Pons (tissue), 1 donor: ENCODE measurements around the gene SFTPB.
"Not testable (repeated sequence)": the region's sequence is repeated elsewhere in the genome, so short reads cannot be mapped to it uniquely, and the experiment has no call there.

Experiments used
- DNase-seq: peaks from one replicate; pipeline ENCODE4 v3.0.0-alpha.2; 2016; ENCODE audit warnings: low spot score

Gene SFTPB

DNA sequence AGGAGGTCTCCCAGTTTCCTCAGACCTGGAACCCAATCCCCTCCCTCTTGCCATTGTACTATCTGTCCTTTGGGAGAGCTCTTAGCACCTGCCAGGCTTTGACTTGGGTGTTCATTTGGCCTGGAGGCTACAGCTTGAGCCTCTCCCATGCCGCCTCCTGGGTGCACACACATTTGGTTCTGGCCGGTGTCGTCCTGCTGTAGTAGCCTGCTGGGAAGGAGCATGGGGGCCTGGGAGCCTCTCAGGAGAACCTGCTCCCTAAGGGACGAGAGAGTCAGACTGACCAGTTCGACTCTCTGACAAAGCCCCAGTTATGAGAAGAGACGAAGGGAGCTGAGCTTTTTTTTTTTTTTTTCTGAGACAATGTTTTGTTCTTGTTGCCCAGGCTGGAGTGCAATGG is 7.4 kb upstream of the SFTPB start:
- no peak for DNase-seq

DNA sequence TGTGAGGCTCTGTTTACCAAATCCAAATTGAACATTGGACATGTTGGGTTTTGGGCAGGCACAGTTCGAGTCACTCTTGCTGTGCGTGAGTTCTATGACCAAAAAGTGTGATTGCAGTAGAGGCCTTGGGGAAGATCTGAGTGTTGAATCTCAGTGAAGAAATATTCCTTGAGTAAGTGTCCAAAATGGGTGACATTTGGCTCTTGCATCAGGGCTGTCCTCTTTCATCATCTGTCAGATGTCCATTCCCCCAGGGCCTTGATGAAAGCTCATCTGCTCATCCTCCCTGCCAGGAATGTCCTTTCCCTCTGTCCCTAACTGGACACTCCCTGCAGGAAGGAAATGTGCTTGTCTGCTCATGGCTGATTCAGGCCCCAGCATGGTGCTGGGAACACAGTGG is 6.4 kb upstream of the SFTPB start:
- no peak for DNase-seq

DNA sequence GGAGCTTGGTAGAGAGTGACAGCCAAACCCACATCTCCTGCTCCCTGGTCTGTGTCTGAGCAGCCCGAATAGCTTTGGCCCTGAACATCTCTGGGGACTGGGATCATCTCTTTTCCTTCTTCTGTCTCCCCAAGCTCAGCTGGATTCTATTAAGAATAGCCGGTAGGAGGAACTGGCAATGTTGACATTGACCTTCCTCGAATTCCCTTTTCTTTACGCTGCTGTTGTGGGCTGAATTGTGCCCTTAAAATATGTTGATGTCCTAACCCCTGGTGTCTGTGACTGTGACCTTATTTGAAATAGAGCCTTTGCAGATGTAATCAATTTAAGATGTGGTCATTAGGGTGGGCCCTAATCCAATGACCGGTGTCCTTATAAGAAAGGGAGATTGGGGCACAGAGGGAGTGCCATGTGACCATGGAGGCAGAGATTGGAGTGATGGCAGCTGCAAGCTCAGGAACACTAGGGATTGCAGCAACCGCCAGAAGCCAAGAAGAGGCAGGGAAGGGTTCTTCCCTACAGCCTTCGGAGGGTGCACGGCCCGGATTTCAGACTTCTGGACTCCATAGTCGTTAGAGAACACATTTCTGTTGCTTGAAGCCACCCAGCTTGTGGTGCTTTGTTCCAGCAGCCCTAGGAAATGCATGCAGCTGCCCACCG is 5.8 kb upstream of the SFTPB start:
- no peak for DNase-seq

DNA sequence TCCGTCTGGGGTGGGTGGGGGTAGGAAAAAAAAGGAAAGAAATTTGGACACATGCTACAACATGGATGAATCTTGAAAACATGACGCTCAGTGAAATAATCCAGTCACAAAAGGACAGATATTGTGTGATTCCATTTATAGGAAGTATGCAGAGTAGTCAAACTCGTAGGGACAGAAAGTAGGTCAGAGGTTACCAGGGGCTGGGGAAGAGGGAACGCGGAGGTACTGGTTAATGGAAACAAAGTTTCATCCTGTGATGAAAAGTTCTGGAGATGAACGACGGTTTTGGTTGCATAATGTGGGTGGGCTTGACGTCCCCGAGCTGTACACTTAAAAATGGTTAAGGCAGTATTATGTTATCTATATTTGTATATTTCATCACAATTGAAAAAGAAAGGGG is 4.5 kb upstream of the SFTPB start:
- no peak for DNase-seq

DNA sequence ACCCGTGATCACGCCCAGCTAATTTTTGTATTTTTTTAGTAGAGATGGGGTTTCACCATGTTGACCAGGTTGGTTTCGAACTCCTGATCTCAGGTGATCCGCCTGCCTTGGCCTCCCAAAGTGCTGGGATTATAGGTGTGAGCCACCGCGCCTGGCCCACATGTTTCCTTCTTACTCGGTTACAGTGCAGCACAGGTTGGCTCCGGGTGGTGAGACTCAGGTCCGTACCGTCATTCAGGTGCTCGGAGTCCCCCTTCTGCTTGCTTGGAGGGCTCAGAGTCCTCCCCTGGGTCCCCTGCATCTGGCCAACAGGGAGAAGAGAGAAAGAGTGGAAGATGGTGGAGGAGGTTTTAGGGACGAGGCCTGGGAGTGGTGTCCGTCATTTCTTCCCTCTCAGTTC is 2.4 kb upstream of the SFTPB start:
- DNase-seq: not testable (repeated sequence)

DNA sequence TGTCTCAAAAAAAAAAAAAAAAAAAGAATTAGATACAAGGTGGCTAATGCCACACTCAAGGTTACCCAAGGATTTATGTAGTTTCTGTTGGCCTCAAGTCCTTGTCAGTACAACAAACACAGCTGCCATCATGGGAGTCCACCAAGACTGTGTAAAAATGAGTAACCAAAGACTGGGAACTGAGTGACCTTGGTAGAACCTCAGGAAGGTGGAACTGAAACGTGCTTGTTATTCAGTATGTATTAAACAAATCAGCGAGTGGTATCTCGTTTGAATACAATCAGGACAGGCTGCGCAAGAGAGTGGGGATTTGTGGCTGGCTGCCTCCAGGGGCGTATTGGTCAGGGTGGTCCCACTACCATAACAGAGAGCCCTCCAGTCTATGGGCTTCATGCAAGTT is 1.6 kb upstream of the SFTPB start:
- DNase-seq: no peak

DNA sequence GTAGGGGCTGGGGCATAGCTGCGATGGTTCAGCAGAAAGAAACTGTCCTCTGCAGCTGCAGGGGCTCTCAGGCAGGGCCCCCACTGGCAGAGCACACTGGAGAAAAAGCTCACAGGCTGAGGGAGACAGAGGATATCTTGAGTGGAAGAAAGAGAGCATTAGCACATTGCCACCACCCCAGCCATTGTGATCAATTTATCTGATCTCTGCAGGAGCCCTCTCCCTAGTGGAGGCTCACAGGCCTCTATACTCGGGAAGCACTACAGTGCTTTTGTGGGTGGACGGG is 801 bp upstream of the SFTPB start:
- no peak for DNase-seq

DNA sequence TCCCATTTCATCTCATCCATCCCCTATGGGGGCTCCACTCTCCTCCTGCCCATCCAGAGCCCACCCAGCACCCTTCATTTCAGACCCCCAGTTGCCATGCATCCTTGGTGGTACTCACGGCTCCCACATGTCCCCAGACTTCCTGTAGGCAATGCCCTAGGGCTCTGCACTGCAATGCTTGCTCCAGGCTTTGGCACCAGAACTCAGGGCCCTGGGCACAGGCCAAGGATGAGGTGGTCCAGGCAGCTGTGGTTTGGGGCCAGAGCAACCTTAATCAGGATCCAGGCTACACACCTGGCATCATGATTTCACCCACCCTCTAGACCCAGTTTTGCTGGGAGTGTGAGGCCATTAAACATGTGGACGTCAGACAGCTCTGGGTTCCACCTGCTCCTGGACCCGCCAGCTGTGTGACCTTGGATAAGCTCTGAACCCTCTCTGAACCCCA is 414 bp downstream of the SFTPB start:
- no peak for DNase-seq

DNA sequence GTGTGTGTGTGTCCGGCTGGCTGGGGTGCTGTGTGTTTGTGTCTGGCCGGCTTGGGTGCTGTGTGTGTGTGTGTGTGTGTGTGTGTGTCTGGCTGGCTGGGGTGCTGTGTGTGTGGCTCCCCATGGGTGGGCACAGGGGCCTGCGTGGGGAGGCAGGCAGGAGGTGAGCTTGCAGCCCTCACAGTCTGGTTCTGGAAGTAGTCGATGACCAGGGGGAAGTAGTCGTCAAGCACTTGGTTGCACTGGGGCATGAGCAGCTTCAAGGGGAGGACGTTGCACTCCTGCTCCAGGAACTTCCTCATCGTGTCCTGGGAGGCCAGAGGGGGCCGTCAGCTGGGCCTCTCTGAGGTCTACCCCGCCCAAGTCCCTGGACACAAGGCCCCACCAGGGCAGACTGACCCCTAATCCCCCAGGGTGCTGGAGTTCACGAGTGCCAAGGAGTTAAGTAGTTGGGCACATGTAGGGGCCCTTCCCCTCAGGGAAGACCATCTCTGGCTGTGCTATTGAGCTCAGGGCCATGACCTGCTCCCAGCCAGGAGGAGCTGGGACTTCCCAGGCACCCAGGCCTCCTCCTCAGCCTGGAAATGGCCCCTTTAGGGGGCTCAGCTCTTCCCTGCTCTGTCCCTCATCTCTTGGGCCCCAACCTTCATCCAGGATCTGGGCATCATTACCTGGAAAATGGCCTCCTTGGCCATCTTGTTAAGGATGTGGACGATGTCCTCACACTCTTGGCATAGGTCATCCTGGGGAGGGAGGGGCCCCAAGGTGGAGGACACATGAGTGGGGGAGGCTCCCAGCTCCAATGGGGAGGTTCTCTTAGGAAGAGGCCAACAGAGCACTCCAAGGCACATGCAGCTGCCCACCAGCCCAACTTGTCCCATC is 1.3 kb downstream of the SFTPB start:
- DNase-seq: peak; percentile 66

DNA sequence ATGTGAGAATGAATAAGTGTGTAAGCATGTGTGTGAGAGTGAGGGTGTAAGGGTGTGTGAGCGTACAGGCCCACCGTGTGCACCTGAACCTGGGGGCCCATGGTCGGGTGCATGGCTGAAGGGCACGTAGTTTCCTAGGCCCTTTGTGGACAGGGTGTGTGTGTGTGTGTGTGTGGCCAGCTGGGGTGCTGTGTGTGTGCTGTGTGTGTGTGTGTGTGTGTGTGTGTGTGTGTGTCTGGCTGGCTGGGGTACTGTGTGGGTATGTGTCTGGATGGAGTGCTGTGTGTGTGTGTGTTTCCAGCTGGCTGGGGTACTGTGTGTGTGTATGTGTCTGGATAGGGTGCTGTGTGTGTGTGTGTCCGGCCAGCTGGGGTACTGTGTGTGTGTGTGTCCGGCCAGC is 2.0 kb downstream of the SFTPB start:
- DNase-seq: no peak

DNA sequence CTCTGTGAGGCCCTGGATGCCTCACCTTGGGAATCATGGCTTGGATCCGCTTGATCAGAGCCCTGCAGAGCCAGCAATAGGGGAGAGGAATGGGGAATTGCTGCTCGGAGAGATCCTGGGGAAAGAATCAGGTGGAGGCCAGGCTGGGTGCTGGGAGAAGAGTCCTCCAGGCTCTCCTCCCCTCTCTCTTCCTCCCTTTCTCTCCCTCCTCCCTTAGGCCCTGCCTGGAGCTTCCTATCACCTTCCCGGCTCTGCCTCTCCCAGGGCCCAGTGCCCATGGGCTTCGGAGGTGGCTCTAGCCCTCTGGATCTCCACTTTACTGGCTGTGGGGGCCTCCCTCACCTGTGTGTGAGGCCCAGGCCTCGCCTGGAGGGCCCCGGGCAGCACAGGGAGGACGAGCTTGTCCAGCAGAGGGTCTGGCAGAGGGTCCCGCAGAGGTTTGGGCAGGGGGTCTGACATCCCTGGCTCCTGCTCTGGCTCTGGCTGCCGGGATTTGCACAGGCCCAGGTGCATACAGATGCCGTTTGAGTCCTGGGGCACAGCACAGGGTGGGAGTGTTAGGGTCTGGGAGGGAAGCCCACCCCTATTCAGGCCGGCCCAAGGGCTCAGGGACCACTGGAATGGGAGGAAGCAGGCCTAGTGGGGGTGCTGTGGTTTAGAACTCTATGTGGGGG is 2.6 kb downstream of the SFTPB start:
- DNase-seq: no peak

DNA sequence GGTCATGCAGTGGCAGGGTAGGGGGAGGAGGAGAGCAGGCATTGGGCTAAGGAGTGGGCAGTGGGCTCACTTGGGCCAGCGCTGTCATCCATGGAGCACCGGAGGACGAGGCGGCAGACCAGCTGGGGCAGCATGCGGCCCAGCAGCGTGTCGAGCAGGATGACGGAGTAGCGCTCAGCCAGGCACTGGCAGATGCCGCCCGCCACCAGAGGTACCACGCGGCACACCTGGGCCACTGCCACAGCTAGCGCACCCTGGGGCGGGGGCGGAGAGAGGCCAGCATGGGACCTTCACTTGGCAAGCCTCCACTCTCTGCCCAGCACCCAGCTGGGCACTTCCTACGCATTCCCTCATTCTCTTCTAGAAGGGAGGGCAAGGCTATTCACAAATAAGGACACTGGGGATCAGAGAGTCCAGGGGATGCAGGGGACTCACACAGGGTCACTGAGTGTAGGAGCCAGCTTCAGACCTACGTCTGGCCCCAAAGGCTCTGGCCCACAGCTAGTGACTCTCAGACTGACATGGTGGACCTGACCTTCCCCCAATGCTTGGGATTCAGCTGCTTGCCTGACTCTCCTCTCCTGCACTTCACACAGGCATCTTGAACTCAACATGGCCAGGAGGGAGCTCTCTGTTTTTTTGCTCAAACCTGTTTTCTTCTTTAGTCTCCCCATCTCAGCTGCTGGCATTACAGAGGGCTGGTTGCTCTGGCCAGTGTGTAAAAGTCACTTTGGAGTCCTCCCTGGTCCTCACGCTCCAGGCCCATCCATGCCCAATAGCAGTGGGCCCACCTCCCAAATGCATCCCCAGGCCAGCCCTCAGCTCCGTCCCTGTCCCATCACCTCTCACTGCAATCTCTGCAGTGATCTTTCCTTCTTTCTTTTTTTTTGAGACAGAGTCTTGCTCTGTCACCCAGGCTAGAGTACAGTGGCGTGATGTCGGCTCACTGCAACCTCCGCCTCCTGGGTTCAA is 4.1 kb downstream of the SFTPB start:
- no peak for DNase-seq

DNA sequence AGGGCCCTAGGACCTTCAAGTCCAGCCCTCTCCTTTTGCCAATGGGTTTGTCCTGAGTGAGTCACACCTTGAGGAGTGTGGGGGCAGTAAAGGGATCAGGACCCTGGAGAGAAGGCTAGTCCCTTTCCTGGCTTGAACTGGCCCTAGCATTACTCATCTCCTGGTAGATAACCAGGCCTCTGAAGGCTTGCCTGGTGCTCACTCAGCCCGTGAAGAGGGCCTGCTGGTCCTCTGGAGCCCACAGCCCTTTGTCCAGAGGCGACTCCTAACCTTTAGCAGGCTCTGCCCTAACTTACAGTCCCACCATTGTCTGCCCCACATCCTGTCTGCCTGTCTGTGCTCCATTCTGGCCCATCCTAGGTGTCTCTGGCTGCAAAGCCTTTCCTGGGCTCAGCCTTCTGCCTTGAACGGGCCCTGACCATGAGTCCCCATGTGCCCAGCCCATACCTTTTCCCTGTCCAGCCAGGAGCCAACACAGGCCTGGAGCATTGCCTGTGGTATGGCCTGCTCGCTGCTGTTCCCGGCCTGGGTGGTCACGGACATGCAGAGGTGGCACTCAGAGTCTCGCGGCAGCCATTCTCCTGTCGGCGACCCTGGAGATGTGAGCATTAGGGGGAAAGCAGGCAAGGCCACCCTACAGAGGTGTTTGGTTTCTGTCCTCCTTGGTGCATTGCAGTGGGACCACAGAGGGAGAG is 5.0 kb downstream of the SFTPB start:
- no peak for DNase-seq

DNA sequence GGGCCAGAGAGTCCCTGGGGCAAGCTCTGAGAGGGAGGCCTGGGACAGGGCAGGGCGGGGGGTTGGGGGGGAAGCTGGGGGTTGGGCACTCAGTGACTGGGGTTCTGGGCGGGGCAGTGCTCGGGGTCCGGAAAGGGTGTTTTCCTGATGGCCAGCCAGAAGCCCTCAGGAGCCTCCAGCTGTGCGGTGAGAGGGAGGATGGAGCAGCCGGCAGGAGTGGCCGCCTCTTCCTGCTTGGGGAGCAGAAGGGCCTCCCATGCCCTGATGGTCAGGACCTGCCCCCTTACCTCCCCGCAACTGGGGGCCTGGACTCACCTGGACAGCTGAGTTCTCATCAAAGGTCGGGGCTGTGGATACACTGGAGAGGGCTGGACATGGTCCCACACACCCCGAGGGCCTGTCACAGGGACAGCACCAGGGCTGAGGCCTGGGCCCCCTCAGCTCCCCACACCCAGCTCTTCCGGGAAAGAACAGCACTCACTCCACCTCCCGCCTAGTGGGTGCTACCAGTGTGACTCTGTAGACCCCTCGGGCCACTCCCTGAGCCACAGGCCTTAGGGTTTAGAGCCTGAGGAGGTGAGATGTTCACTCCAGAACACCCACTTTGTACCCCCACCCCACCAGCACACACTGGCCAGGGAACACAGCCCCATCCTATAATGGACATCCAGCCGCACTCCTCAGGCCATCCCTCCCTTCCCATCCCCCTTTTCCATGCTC is 6.7 kb downstream of the SFTPB start:
- DNase-seq: no peak

DNA sequence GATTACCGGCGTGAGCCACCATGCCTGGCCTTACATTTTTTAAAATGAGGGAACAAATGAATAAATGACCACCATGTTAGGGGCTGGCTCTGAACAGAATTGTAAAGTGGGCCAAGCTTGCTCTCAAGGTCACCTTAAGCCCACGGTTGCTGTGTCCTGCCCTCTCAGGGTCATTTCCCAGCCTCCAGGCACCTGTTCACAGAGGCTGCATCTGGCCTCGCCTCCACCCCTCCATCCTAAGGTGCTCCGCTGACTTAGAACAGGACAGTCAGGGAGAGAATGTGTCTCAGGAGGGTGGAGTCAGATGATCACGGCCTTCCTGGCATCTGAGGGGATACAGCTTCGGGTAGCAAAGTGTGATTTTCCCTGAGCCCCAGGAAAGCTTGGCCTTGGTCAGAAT is 7.3 kb downstream of the SFTPB start:
- no peak for DNase-seq

DNA sequence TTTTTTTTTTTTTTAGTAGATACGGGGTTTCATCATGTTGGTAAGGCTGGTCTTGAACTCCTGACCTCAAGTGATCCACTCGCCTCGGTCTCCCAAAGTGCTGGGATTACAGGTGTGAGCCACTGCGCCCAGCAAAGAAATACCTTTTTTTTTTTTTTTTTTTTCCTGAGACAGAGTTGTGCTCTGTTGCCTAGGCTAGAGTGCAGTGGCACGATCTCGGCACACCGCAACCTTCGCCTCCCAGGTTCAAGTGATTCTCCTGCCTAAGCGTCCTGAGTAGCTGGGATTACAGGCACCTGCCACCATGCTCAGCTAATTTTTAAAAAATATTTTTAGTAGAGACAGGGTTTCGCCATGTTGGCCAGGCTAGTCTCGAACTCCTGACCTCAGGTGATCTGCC is 7.7 kb downstream of the SFTPB start:
- DNase-seq: not testable (repeated sequence)

DNA sequence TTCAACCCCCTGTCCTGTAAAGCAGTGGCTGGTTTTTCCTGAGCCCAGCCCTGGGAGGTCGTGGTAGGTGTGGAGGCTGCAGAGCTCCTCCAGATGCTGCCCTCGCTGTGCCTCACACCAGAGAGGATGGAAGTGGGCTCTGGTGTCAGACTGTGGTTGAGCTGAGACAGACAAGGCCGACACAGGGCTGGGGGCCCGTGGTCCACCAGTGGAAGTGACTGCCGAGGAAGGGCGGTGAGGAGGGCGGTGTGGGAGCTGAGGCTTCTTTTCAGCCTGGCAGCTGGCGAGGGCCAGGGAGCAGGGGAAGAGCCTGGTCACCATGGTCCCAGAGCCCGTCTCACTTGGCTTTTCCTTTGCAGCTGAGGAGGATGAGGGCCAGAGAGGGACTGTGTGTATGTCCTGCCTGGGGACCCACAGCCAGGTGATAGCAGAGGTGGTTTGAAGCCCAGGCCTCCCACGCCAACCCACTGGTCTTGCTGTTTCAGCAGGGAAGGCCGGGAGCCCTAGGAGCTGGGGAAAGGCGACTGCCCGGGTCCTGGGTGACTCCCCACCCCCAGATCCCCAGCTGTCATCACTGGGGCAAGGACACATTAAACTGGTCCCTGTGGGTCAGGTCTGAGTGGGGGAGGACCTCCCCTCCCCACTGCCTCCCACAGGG is 8.5 kb downstream of the SFTPB start:
- no peak for DNase-seq

DNA sequence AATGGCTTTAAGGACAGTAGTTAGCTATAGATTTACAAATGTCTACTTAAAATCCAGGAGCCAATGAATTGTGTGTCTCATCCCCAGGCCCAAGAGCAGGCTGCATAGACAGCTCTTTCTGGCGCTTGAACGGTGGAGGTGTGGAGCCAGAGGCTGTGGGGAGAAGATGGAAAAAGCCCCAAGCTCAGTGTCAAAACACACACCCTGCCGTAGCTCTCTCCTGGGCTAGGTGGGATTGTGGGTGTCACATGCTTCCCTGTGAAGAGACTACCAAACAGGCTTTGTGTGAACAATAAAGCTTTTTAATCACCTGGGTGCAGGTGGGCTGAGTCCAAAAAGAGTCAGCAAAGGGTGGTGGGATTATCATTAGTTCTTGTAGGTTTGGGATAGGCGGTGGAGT is 10.6 kb downstream of the SFTPB start:
- DNase-seq: not testable (repeated sequence)

DNA sequence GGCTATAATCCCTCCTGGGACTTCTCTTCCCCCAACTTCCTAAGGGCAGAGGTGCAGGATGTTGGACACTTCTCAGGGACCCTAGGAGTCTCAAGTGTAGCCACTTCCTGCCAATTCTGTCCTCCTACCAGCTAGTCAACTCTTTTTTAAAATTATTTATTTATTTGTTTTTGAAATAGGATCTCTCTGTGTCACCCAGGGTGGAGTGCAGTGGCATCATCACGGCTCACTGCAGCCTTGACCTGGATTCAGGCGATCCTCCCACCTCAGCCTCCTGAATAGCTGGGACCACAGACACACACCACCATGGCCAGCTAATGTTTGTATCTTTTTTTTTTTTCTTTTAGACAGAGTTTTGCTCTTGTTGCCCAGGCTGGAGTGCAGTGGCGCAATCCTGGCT is 11.5 kb downstream of the SFTPB start:
- DNase-seq: no peak

DNA sequence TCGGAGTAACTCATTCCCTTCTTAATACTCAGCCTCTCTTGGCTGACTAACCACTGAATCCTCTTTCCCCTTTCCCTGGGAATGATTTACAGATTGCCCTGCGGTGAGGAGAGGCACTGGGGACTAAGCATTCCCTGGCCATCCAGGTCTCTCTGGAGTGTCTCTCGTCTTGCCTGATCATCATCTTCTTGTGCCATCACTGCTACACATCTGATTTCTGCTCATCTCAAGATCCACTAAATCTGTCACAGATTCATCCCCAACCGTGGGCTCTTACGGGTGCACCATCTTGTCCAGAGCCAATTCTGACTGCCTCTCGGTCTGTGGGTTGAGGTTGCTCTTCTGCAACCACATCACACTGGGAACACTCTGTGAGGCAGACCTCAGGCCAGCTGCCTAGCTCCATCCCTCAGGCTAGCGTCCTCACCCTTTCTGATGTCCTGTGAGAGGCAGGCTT is 12.0 kb downstream of the SFTPB start:
- no peak for DNase-seq
